Ascending aorta (tissue), 2 donors: ENCODE measurements around the gene NFRKB. TPM values are rescaled to one million over a fixed set of nuclear protein-coding genes. Genes with fewer than 3 reads are reported as not detected.
"Not testable (repeated sequence)": the region's sequence is repeated elsewhere in the genome, so short reads cannot be mapped to it uniquely, and the experiment has no call there.

ENCODE experiments used
- DNase-seq, 2 donors: peaks; one replicate each; pipeline ENCODE4 v3.0.0-alpha.2; 2019; ENCODE audit warnings: low spot score in 2 of 2
- H3K27ac ChIP-seq, 2 donors: fragments of 200-600 bp; sonication (generic); one replicate each; pipeline ENCODE4 v1.5.1; 2016 to 2017; ENCODE audit warnings: mild to moderate bottlenecking in 1 of 2
- H3K27me3 ChIP-seq: fragments of 200-600 bp; sonication (generic); one replicate; pipeline ENCODE4 v1.5.1; 2017
- H3K36me3 ChIP-seq, 2 donors: fragments of 200-600 bp; sonication (generic); one replicate each; pipeline ENCODE4 v1.5.1; 2016
- H3K4me1 ChIP-seq, 2 donors: fragments of 200-600 bp; sonication (generic); one replicate each; pipeline ENCODE4 v1.5.1; 2016 to 2017; ENCODE audit warnings: mild to moderate bottlenecking in 1 of 2
- H3K4me3 ChIP-seq, 2 donors: fragments of 200-600 bp; sonication (generic); one replicate each; pipeline ENCODE4 v1.5.1; 2016 to 2017; ENCODE audit warnings: mild to moderate bottlenecking in 1 of 2
- H3K9me3 ChIP-seq, 2 donors: fragments of 200-600 bp; sonication (generic); one replicate each; pipeline ENCODE4 v1.5.1; 2016
- intact Hi-C: fragments of 100-400 bp; cut with DNase I; formaldehyde crosslinking; loops from one replicate; pipeline ENCODE4 v1.15.1; 2023
- total RNA-seq: library from RNA; depleted of rRNA; stranded (reverse); fragments of >200 nt; gene quantifications from one replicate; pipeline ENCODE4 v1.1.0, GENCODE V29; 2016
- TF ChIP-seq, protein P1 (sequence below), 3 experiments: fragments of 200-600 bp in 2 of 3; fragments of 450-650 bp in 1 of 3; sonication (generic) in 2 of 3; IDR thresholded peaks; one replicate each; pipeline ENCODE4 v1.5.1; 2016 to 2019; ENCODE audit warnings: antibody characterized with exemption in 3 of 3, mild to moderate bottlenecking in 1 of 3, moderate library complexity in 1 of 3

The NFRKB gene
- total RNA-seq, 1 donor from 2014 or later = 6.9 TPM

DNA sequence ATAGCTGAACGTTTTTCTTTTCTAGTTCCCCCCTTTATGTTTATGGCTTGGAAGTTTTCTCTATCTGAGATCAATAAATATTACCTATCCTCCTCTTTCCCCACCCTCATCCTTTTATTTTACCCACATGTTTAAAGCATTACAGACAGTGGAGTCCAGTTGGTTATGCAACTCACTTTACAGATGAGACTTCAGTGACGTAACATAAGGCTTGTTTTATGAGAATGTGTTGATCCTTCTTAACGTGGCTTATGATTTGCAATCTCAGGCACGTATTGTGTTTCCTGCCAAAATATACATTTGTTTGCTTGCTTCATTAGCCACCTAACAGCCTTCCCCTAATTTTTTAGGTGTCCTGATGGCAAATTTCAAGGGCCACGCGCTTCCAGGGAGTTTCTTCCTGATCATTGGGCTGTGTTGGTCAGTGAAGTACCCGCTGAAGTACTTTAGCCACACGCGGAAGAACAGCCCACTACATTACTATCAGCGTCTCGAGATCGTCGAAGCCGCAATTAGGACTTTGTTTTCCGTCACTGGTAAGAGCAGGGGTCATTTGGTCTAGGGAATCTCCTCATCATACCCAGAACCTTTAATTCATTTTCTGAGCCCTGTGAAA lies 43.1 kb downstream of the NFRKB start:
- no peaks in the 10 kb centered on the region for H3K27me3 ChIP-seq
- H3K4me3 ChIP-seq = no peak overlapping the region
- intact Hi-C loops = no loop called here
- H3K36me3 ChIP-seq = no peaks in the 10 kb centered on the region
- H3K9me3 ChIP-seq = no peaks in the 10 kb centered on the region
- no peaks in the 10 kb centered on the region for H3K4me1 ChIP-seq
- DNase-seq = no peak
- TF ChIP-seq, protein P1, sequence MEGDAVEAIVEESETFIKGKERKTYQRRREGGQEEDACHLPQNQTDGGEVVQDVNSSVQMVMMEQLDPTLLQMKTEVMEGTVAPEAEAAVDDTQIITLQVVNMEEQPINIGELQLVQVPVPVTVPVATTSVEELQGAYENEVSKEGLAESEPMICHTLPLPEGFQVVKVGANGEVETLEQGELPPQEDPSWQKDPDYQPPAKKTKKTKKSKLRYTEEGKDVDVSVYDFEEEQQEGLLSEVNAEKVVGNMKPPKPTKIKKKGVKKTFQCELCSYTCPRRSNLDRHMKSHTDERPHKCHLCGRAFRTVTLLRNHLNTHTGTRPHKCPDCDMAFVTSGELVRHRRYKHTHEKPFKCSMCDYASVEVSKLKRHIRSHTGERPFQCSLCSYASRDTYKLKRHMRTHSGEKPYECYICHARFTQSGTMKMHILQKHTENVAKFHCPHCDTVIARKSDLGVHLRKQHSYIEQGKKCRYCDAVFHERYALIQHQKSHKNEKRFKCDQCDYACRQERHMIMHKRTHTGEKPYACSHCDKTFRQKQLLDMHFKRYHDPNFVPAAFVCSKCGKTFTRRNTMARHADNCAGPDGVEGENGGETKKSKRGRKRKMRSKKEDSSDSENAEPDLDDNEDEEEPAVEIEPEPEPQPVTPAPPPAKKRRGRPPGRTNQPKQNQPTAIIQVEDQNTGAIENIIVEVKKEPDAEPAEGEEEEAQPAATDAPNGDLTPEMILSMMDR (IDR thresholded peaks at IDR 0.05) = no peak
- H3K27ac ChIP-seq = no peak overlapping the region

DNA sequence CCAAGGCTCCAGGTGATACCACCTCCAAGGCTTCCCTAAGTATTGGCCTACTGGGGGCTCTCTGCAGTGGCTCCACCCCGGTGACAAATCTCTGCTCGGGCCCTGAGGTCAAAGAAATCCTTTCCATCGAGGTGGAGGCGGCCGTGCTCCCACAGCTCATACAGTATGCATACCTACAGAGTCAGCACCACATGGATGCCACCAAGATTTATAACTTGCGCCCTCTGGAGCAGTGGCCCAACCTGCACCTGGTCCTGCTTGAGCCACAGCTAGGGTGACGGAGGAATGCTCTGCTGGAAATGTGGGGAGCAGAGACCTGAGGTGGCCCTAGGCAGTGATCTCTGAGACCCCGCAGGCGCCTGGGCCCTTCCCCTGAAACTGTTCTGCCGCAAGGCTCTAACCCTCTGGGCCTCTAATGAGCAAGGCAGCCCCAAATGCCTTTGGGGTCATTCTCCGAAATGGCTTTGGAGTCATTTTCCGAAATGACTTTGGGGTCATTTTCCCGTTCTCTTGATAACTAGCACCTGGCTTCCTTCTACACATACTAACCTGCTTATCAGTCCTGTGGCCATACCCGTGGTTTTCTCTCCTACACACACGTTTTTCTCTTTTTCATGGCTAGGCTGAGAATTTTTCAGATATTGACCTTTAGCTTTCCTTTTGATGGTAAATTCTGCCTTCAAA lies 45.8 kb downstream of the NFRKB start:
- Histone ChIP-seq H3K27me3 (no peaks in the 10 kb centered on the region), H3K27ac (no peak overlapping the region), H3K4me3 (no peak overlapping the region), H3K4me1 (no peaks in the 10 kb centered on the region), H3K36me3 (no peaks in the 10 kb centered on the region), H3K9me3 (no peaks in the 10 kb centered on the region)
- intact Hi-C loops = no loop called here
- no peak for DNase-seq
- TF ChIP-seq, protein P1 (IDR thresholded peaks at IDR 0.05) = no peak

DNA sequence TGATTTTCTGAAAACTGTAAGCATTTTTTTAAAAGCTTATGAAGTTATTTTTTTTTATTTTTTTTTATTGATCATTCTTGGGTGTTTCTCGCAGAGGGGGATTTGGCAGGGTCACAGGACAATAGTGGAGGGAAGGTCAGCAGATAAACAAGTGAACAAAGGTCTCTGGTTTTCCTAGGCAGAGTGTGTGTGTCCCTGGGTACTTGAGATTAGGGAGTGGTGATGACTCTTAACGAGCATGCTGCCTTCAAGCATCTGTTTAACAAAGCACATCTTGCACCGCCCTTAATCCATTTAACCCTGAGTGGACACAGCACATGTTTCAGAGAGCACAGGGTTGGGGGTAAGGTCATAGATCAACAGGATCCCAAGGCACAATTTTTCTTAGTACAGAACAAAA lies 48.0 kb downstream of the NFRKB start:
- H3K27me3 ChIP-seq, H3K36me3 ChIP-seq, intact Hi-C loops, H3K9me3 ChIP-seq, H3K4me3 ChIP-seq, H3K27ac ChIP-seq, H3K4me1 ChIP-seq, DNase-seq: not testable (repeated sequence)

DNA sequence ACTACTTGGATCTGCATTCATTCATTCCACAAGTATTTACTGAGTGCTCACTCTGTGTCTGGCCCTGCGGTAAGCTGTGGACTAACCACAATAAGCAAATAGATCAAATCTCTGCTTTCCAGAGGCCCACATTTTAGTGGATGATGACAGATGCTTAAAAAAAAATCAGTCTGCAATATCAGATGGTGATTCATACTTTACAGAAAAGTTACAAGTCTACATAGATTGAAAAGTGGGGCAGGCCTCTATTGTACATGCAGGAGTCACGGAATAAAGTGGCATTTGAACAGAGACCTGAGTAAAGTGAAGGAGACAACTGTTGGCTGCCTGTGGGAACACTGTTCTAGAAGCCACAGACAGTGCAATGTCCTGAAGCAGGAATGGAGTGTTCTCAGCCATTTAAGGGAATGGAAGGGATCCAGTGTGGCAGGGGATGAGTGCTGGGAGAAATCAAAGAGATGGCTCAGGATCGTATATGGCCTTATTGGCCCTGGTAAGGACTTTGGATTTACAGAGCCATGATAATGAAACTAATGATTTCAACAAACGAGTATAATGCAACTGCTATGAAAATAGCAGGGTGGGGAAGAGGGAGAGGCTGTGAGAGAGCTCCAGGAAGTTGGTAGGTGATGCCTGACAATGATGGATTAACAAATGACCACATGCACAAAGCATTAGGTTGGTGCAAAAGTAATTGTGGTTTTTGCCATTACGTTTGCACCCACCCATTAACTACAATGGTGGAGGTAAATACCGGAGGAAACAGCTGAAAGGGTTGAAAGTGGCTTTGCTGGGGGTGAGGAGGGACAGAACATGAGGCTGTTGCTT lies 48.7 kb downstream of the NFRKB start:
- H3K36me3 ChIP-seq = no peaks in the 10 kb centered on the region
- H3K27ac ChIP-seq = no peak overlapping the region
- DNase-seq = no peak

More for the DNA sequence above, 48.7 kb downstream of the NFRKB start:
- intact Hi-C loops = no loop called here
- H3K4me1 ChIP-seq = no peaks in the 10 kb centered on the region
- no peak overlapping the region for H3K4me3 ChIP-seq
- H3K27me3 ChIP-seq = no peaks in the 10 kb centered on the region
- TF ChIP-seq, protein P1 (IDR thresholded peaks at IDR 0.05) = no peak
- no peaks in the 10 kb centered on the region for H3K9me3 ChIP-seq

Other genes with a start within 250 kb of the NFRKB start
- not detected for gene TMEM45B, start 79.7 kb downstream of the NFRKB start, total RNA-seq
- gene PRDM10, start 107.3 kb upstream of the NFRKB start, total RNA-seq = 48.1 TPM
- gene APLP2, start 174.3 kb upstream of the NFRKB start, total RNA-seq = 216 TPM